Heart right ventricle (tissue), 16 donors: ENCODE measurements around the gene SLC26A11. TPM values are rescaled to one million over a fixed set of nuclear protein-coding genes. Genes with fewer than 3 reads are reported as not detected.

Experiments
- ATAC-seq, 8 donors: fragments of 200-7000 bp; cut with Tn5 transposase; one replicate each; pipeline ENCODE4 v1.9.1; 2020; ENCODE audit warnings: mild to moderate bottlenecking in 8 of 8, moderate library complexity in 8 of 8, moderate number of reproducible peaks in 1 of 8
- DNase-seq, 2 donors: peaks; one replicate each; pipeline ENCODE4 v3.0.0-alpha.2; 2020
- H3K27ac ChIP-seq, 10 donors: fragments of 200-600 bp; sonication (generic) in 2 of 10; one replicate each; pipeline versions ENCODE4 v1.5.0 to v1.8.0; 2020 to 2022; ENCODE audit warnings: mild to moderate bottlenecking in 3 of 10
- H3K27me3 ChIP-seq, 7 donors: fragments of 200-600 bp; one replicate each; pipeline ENCODE4 v1.8.0; 2021 to 2022; ENCODE audit warnings: mild to moderate bottlenecking in 2 of 7
- H3K36me3 ChIP-seq, 9 donors: fragments of 200-600 bp; sonication (generic) in 1 of 9; one replicate each; pipeline versions ENCODE4 v1.5.0 to v1.8.0; 2020 to 2022; ENCODE audit warnings: mild to moderate bottlenecking in 2 of 9
- H3K4me1 ChIP-seq, 9 donors: fragments of 200-600 bp; sonication (generic) in 1 of 9; one replicate each; pipeline versions ENCODE4 v1.5.0 to v1.8.0; 2020 to 2022; ENCODE audit warnings: mild to moderate bottlenecking in 4 of 9
- H3K4me3 ChIP-seq, 10 donors: fragments of 200-600 bp; sonication (generic) in 2 of 10; one replicate each; pipeline versions ENCODE4 v1.5.0 to v1.8.0; 2020 to 2022; ENCODE audit warnings: mild to moderate bottlenecking in 7 of 10, moderate library complexity in 2 of 10
- H3K9me3 ChIP-seq, 11 donors: fragments of 200-600 bp in 10 of 11; sonication (generic) in 2 of 11; one replicate each; pipeline versions ENCODE4 v1.5.0 to v1.8.0; 2013 to 2022; ENCODE audit warnings: mild to moderate bottlenecking in 2 of 11, control low read depth in 1 of 11, moderate library complexity in 1 of 11
- WGBS, 2 donors: extraction: QIAGEN DNeasy Blood & Tissue Kit; methylation state at CpG; one replicate each; pipeline ENCODE4 v1.1.7; 2013; ENCODE audit warnings: inconsistent platforms in 1 of 2; 5-methylcytosine and 5-hydroxymethylcytosine counted together
- intact Hi-C, 10 donors: fragments of 100-400 bp; cut with DNase I; formaldehyde crosslinking; loops; one replicate each; pipeline versions ENCODE4 v1.11.1 to v1.14.2; 2022
- long read RNA-seq, 3 donors: library from polyadenylated mRNA; unstranded; transcript quantifications; one replicate each; pipeline ENCODE4 v2.0.0, GENCODE V29; 2020 to 2021
- polyA plus RNA-seq, 2 donors: library from polyadenylated mRNA; stranded (reverse); fragments of 200-250 nt; gene quantifications; one replicate each; pipeline ENCODE4 v1.2.3, GENCODE V29; 2013
- total RNA-seq, 10 donors: library from RNA; stranded (reverse); fragmentation: NEBNext Ultra II Directional in 3 of 10; extraction: Animal tissue kit (Norgen Biotek cat#: 25700) in 3 of 10; gene quantifications; one replicate each; pipeline versions ENCODE4 v1.2.1 to v1.2.4, GENCODE V29; 2021 to 2023
- TF ChIP-seq, protein P1 (sequence below), 9 donors: fragments of 200-600 bp; sonication (generic) in 2 of 9; IDR thresholded peaks; one replicate each; pipeline versions ENCODE4 v1.5.0 to v1.8.0; 2021 to 2022; ENCODE audit warnings: antibody characterized with exemption in 9 of 9, mild to moderate bottlenecking in 5 of 9, moderate library complexity in 1 of 9
- donor health status: Arrhythmogenic right ventricular cardiomyopathy.
- donor health status: ischemic (EF 13 %, LVEDD 7.1; RV severe dilation, severe dysfunction).
- donor health status: healthy with polysubstance abuse.
- donor health status: DM: no; HTN: yes; CAD: no.
- donor health status: DM: no; HTN: no; CAD: no.
- donor health status: ischemic (EF 25% LVEDD 6.9; RV normal size, moderate dysfunction).
- donor health status: ischemic (EF 25% LVEDD 5.7; RV mildly dilated, moderate dysfunction).
- donor health status: healthy.
- donor health status: DM: yes; HTN: yes; CAD: no.
- donor health status: Ischemic cardiomyopathy.
- donor health status: ischemic (EF 35%, LVEDD 5.7; RV mildly dilated, moderate dysfunction).
- donor health status: nonischemic (EF 11% LVEDD 7.7; RV severe dilation, severe dysfunction).
- donor health status: DM: yes; HTN: yes; CAD: no.
- donor health status: PGD.
- donor health status: ischemic (EF 29% LVEDD 5.4; RV normal size, mild dysfunction).
- donor health status: nonischemic (EF 23%, LVEDD 6.1; RV moderate dilation, normal function).

SLC26A11 gene
- total RNA-seq (1 to 10 TPM; 3.9 to 8.6 (median 5.1) TPM), polyA plus RNA-seq (1 to 10 TPM; 3.0 to 5.6 TPM)
- long read RNA-seq, donor 1, partial matches to known transcripts = 6 of 13 reads
- long read RNA-seq, donor 1, other reads (novel, unspliced or antisense) = 4 of 13 reads
- long read RNA-seq, donor 2, partial matches to known transcripts = 5 of 12 reads
- long read RNA-seq, donor 2, other reads (novel, unspliced or antisense) = 4 of 12 reads
- long read RNA-seq, donor 3, partial matches to known transcripts = 2 of 15 reads
- long read RNA-seq, donor 3, other reads (novel, unspliced or antisense) = 10 of 15 reads

DNA sequence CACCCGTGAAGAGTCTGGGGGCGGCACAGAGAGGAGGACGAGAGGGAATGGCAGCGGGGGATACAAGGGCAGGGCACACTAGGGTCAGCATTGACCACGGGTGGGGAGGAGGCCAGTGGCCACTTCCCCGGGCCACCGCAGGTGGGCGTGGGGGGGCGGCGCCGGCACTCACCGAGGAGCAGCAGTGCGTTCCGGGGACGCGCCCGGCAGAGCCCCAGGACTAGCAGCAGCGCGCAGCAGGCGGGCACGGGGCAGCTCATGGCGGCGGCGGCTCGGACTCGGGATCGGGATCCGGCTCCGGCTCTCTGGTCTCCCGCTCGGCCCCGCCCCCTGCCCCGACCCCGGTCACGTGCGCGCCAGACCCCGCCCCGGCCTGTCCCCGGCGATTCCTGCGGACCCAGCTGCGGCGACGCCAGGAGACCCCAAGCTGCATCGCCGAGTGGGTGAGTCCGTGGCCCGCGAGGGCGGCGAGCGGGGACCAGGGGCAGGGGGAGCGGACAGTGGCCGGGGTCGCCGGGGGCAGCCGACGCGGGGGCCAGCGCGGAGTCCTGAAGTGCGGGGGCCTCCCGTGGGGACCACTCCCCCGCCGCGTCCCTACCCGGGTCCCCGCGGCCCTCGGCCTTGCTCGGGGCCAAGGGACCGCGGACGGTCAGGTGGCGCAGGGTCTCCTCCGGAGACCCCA, at the start of gene SLC26A11, which contains the start of gene SGSH:
SLC26A11 (plus strand) TSS at position 374 of the 682 bp plus-strand sequence. CDS start 1,134 bp downstream, outside the sequence.
SGSH (minus strand) TSS at position 280 of the 682 bp plus-strand sequence; CDS start at position 260, 20 bp downstream.
- WGBS, 2 donors = 1% methylated on average over 69 to 77 of the region's 77 CpGs
- peak; percentile 84 to 94 (median 92) for ATAC-seq
- peaks cover 0 to 9% (median 0%) of the 10 kb centered on the region in 7 donors for H3K27me3 ChIP-seq
- H3K4me3 ChIP-seq = peak within 1 kb of the TSS; percentile 66 to 99 (median 92)
- TF ChIP-seq, protein P1, sequence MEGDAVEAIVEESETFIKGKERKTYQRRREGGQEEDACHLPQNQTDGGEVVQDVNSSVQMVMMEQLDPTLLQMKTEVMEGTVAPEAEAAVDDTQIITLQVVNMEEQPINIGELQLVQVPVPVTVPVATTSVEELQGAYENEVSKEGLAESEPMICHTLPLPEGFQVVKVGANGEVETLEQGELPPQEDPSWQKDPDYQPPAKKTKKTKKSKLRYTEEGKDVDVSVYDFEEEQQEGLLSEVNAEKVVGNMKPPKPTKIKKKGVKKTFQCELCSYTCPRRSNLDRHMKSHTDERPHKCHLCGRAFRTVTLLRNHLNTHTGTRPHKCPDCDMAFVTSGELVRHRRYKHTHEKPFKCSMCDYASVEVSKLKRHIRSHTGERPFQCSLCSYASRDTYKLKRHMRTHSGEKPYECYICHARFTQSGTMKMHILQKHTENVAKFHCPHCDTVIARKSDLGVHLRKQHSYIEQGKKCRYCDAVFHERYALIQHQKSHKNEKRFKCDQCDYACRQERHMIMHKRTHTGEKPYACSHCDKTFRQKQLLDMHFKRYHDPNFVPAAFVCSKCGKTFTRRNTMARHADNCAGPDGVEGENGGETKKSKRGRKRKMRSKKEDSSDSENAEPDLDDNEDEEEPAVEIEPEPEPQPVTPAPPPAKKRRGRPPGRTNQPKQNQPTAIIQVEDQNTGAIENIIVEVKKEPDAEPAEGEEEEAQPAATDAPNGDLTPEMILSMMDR (IDR thresholded peaks at IDR 0.05) = peak in 4 of 9 donors; percentile 7 to 37 (median 19)
- intact Hi-C loops = loop anchor here in 3 of 10 donors (2.0 to 10.0 kb wide), 3 partner anchors 42 to 73 kb away; partner anchors contain the start of genes EIF4A3 (in 1 of the 3) and RNF213 (in 1 of the 3)
- peaks cover 6 to 30% (median 19%) of the 10 kb centered on the region in 9 donors for H3K4me1 ChIP-seq
- peaks cover 0 to 41% (median 3%) of the 10 kb centered on the region in 9 donors for H3K36me3 ChIP-seq
- H3K27ac ChIP-seq = peak within 1 kb of the TSS in 9 of 10 donors; percentile 72 to 91 (median 81)
- DNase-seq = peak; percentile 82 to 87
- no peaks in the 10 kb centered on the region for H3K9me3 ChIP-seq

DNA sequence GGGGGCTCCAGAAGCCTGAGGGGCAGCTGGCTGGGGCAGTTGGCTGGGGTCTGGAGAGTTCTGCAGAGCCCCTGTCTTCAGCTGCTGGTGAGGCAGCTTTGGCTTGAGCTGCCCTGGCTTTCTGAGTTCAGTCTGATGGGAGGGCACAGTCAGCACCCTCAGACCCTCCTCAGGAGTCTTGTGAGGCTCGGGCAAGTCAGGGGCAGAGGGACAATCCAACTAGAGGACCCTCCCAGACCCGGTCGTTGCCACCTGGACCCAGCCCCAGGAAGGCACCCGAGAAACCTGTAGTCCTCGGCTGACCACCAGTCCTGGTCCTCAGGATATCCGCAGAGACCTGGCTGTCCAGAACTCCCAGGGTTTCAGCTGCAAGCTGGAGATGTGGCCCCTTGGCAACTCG, 48.5 kb upstream of the SLC26A11 start:
- DNase-seq (no peak), ATAC-seq (peak in 1 of 8 donors; percentile 30)
- WGBS, 2 donors = 87 to 94% methylated on average over 7 of the region's 7 CpGs
- Histone ChIP-seq H3K36me3 (no peaks in the 10 kb centered on the region), H3K27ac (no peak overlapping the region), H3K4me1 (peaks cover 0 to 7% (median 0%) of the 10 kb centered on the region in 9 donors), H3K4me3 (no peak overlapping the region), H3K9me3 (no peaks in the 10 kb centered on the region), H3K27me3 (peaks cover 0 to 10% (median 3%) of the 10 kb centered on the region in 7 donors)
- TF ChIP-seq, protein P1 (IDR thresholded peaks at IDR 0.05) = no peak
- intact Hi-C loops = no loop called here

DNA sequence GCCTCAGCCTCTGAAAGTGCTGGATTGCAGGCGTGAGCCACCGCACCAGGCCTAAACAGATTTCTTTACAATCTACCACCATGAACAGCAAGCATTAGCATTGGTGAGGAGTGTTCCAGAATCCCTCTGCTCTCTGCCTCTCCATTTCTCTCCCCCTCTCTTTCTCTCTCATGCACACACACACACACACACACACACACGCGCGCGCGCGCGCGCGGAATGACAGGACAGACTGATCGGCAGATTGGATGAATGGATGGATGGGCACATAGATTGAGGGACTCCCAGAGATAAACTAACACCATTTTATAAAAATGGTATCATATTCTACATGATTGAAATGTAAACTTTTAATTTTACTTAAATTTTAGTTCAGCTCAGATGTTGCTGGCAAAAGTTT, 47.1 kb upstream of the SLC26A11 start:
- TF ChIP-seq, protein P1 (IDR thresholded peaks at IDR 0.05) = no peak
- Histone ChIP-seq H3K9me3 (no peaks in the 10 kb centered on the region), H3K27me3 (peaks cover 0 to 13% (median 3%) of the 10 kb centered on the region in 7 donors), H3K4me3 (no peak overlapping the region), H3K27ac (no peak overlapping the region), H3K36me3 (no peaks in the 10 kb centered on the region), H3K4me1 (peaks cover 0 to 7% (median 0%) of the 10 kb centered on the region in 9 donors)
- DNase-seq (no peak), ATAC-seq (no peak)
- intact Hi-C loops = no loop called here
- 74 to 88% methylated on average over 12 of the region's 12 CpGs for WGBS, 2 donors

GRCh38 chr17:80173916-80174315, 46.3 kb upstream of the SLC26A11 start:
- Histone ChIP-seq H3K27me3 (peaks cover 0 to 13% (median 3%) of the 10 kb centered on the region in 7 donors), H3K4me3 (no peak overlapping the region), H3K9me3 (no peaks in the 10 kb centered on the region), H3K36me3 (no peaks in the 10 kb centered on the region), H3K27ac (no peak overlapping the region), H3K4me1 (peaks cover 0 to 7% (median 0%) of the 10 kb centered on the region in 9 donors)
- intact Hi-C loops = no loop called here
- DNase-seq (no peak), ATAC-seq (no peak)
- 94 to 95% methylated on average over 6 of the region's 6 CpGs for WGBS, 2 donors
- TF ChIP-seq, protein P1 (IDR thresholded peaks at IDR 0.05) = no peak
